Fibroblast of skin of right quadriceps (primary cell): ENCODE measurements around the gene TPSG1.
"Not testable (repeated sequence)": the region's sequence is repeated elsewhere in the genome, so short reads cannot be mapped to it uniquely, and the experiment has no call there.

Experiments
- DNase-seq: peaks from one replicate; pipeline ENCODE4 v3.0.0-alpha.2; 2013

The TPSG1 gene

DNA sequence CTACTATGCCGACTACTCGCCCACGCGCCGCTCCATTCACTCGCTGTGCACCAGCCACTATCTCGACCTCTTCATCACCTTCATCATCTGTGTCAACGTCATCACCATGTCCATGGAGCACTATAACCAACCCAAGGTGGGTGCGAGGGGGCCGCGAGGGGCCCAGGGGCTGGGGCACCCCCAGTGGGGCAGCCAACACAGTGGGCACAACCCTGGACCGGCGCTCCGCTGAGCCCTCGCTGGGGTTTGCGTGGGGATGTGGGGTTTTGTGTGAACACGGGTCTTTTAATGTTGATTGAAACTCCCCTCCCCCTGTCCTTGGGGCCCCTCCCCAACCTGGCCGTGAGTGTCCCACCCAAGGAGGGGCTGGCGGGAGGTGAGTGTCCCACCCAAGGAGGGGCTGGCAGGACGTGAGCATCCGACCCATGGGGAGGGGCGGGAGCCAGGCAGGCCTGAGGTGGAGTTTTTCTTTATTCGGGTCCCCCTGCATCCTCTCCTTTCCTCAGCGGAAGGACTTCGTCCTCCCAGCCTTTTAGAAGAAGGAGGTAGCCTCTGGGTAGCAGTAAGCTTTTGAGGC lies 11.2 kb downstream of the TPSG1 start:
- no peak for DNase-seq

DNA sequence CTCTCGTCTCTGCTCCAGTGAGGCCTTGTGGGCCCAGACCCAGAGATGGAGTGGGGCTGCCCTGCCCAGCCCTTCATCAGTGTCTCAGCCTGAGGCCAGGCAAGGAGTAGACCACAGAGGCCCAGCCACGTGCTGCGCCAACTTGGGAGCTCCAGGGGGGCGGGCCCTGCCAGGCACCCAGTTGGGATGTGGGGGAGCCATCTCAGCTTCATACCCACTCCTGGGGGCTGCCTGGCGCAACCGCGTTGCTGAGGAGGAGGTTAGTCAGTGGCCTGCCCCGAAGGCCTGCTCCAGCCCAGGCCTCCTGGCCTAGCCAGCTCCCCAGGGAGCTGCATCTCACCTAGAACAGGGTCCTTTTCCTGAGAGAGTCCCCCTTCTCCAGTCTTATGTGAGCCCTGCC lies 11.8 kb downstream of the TPSG1 start:
- DNase-seq, result no peak

DNA sequence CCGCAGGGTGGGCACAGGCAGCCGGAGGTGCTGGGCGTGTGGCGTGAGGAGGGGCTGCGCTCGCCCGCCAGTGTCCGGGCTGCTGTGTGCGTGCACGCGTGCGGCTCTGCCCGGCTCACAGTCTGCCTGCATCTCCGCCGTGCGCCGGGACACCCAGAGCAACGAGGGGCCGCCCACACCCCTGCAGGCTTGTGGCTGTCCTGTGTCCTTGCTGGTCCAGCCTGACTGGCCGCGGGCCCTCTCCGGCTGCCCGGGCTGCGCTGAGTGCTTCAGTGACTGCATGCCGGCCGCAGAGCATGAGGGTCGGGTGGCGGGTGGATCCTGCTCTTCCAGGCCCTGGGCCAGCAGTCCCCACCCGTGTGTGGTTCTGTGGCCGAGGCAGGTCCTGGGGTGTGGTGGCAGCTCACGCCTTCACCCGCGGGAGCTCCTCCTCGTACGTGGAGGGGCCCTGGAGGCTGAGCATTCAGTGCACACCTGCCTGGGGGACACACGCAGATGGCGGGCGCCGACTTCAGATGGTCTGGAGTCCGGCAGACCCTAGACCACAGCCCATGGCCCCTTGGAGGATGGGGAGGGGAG lies 12.4 kb downstream of the TPSG1 start:
- DNase-seq, result no peak

DNA sequence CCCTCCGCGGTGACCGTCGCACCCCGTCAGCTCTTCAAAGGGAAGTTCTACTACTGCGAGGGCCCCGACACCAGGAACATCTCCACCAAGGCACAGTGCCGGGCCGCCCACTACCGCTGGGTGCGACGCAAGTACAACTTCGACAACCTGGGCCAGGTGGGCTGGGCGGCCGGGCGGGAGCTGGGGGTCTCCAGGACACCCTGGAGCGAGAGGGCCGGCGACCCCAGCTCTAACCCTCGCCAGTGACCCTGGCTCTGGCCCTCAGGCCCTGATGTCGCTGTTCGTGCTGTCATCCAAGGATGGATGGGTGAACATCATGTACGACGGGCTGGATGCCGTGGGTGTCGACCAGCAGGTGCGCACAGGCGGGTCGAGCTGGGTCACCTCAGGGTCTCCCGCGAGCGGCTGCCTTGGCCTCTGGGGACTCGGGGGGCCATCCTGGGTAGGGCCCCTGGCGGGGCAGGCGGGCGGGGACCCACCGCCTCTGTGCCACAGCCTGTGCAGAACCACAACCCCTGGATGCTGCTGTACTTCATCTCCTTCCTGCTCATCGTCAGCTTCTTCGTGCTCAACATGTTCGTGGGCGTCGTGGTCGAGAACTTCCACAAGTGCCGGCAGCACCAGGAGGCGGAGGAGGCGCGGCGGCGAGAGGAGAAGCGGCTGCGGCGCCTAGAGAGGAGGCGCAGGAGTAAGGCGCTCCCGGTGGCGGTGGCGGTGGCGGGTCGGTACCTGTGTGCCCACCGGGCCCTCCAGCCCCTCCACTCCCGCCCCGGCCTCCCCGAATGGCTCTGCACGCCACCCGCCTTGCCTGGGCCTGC lies 13.4 kb downstream of the TPSG1 start:
- no peak for DNase-seq

DNA sequence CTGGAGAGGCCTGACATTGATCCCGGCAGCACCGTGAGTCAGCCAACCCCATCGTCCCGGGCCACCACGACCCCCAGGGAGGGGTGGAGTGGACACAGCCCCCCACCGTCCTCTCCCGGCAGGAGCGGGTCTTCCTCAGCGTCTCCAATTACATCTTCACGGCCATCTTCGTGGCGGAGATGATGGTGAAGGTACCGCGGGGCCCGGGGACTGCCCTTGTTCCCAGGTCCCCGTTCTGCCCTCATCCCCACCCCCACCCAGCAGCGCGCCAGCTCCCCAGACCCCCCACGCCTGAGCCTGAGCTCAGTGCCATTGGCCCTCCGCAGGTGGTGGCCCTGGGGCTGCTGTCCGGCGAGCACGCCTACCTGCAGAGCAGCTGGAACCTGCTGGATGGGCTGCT lies 14.6 kb downstream of the TPSG1 start:
- DNase-seq, result no peak

DNA sequence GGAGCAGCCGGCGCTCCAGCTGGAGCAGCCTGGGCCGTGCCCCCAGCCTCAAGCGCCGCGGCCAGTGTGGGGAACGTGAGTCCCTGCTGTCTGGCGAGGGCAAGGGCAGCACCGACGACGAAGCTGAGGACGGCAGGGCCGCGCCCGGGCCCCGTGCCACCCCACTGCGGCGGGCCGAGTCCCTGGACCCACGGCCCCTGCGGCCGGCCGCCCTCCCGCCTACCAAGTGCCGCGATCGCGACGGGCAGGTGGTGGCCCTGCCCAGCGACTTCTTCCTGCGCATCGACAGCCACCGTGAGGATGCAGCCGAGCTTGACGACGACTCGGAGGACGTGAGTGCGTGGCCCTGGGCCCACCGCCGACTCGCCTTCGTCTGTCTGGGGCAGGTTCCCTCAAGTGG lies 16.0 kb downstream of the TPSG1 start:
- no peak for DNase-seq

DNA sequence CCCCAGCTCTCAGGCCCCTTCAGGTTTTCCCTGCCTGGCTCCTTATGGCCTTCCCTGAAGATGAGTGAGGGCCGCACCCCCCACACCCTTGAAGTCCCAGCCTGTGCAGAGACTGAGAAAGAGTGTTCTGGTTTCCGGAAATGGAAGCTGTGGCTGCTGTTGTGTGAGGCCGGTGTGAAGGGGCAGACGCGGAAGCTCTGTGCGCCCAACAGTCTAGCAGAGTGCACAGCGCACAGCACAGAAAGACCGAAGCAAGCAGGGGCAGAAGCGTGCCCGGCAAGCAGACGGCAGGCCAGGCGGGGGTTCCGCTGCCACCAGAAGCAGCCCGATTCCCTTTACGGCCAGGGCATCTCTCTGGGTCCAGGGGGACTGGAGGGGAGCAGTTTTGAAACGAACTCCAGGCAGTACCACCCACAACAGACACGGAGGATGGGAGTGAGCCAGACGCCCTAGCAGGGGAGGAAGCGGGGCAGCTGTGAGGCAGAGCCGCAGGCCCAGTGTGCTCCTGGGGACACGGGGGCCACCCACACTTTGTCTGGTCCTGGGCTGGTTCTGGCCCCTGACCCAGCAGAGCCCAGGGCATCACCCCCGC lies 16.7 kb downstream of the TPSG1 start:
- no peak for DNase-seq

DNA sequence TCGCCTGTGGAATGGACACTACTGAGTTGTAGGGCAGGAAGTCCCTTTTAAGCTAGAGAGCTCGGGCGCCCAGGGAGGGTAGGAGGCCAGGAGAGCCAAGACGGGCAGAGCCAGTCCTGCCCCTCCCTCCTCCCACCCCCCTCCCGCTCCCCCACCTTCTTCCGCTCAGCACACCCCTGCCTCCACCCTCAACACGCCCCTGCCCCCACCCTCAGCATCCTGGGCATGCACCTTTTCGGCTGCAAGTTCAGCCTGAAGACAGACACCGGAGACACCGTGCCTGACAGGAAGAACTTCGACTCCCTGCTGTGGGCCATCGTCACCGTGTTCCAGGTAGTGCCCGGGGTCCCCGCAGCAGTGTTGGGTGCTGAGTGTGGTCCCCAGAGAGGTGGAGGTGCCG lies 18.3 kb downstream of the TPSG1 start:
- no peak for DNase-seq

DNA sequence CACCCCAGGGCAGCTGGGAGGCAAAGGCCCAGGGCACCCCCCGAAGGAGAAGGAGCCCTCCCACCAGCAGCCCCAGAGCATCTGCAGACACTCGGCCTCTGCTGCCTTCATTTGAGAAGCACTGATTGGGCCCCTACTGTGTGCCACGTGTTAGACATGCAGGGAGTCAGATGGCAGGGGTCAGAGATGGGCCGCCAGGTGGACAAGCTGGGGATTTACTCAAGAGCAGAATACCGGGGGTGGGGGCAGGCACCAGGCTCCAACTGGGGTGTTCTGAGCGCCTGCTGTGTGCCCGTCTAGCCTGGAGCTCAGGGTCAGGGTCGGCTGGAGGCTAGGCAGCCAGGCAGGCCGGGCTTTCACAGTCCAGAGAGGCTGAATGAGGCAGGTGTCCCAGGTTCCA lies 18.7 kb downstream of the TPSG1 start:
- no peak for DNase-seq

DNA sequence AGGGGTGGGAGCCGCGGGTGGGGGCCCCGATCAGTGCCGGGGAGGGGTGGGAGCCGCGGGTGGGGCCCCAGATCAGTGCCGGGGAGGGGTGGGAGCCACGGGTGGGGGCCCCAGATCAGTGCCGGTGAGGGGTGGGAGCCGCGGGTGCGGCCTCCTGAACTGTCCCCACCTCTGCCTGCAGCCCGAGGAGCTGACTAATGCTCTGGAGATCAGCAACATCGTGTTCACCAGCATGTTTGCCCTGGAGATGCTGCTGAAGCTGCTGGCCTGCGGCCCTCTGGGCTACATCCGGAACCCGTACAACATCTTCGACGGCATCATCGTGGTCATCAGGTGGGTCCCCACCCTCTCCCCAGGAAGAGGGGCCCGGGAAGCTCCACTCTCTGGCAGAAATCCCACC lies 20.1 kb downstream of the TPSG1 start:
- no peak for DNase-seq

DNA sequence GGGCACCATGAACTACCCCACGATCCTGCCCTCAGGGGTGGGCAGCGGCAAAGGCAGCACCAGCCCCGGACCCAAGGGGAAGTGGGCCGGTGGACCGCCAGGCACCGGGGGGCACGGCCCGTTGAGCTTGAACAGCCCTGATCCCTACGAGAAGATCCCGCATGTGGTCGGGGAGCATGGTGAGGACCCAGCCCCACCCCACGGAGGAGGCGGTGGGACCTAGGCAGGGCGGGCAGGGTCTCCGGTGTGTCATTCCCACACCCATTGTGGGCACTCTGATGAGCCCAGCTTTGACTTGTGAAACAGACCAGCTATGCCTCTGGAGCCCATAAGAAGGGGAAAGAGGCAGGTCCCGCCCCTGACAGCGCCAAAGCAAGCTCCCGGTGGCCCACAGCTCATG lies 22.8 kb downstream of the TPSG1 start:
- DNase-seq, result no peak

DNA sequence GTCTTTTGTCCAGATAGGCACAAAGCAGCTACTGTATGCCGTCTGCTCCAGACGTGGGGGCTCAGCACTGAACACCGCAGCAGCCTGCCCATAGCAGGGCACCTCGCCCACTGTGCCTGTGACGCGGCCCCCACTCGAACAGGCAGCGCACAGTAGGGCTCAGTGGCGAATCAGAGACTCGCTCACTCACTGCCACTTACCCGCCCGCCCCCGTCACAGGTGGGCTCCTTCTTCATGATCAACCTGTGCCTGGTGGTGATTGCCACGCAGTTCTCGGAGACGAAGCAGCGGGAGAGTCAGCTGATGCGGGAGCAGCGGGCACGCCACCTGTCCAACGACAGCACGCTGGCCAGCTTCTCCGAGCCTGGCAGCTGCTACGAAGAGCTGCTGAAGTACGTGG lies 23.6 kb downstream of the TPSG1 start:
- DNase-seq, result no peak

DNA sequence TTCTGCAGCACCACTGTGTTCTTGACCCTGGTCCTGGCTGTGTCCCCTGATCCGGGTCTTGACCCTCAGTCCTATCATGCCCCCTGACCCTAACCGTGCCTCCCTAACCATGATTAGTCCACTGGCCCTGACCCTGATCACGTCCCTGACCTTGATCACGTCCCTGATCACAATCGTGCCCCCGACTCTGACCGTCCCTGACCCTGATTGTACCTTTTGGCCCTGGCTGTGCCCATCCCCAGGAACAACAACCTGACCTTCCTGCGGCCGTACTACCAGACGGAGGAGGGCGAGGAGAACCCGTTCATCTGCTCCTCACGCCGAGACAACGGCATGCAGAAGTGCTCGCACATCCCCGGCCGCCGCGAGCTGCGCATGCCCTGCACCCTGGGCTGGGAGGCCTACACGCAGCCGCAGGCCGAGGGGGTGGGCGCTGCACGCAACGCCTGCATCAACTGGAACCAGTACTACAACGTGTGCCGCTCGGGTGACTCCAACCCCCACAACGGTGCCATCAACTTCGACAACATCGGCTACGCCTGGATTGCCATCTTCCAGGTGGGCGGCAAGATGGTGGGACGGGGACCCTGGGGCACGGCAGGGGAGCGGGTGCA lies 24.9 kb downstream of the TPSG1 start:
- DNase-seq, result no peak

DNA sequence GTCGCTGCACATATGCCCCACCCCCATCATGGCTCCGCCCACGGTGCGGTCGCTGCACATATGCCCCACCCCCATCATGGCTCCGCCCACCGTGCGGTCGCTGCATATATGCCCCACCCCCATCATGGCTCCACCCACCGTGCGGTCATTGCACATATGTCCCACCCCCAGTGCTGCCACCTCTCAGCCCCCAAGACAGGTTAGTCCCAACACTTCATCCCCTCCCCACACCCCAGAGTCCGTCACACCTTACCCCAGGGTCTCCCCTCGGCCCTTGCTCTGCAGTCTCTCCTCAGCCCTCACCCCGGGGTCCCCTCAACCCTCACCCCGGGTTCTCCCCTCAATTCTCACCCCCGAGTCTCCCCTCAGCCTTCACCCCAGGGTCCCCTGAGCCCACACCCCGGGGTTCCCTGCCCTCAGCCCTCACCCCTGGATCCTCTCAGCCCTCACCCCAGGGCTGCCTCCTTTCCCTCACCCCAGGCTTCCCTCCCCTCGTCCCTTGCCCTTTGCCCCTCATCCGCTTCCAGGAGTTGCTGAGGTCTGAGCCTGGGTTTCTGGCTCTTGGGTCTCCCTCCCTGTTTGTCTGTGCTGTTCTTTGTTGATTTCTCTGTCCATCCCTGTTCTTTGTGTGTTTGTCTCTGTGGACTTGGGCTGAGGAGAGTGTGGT lies 25.6 kb downstream of the TPSG1 start:
- no peak for DNase-seq

DNA sequence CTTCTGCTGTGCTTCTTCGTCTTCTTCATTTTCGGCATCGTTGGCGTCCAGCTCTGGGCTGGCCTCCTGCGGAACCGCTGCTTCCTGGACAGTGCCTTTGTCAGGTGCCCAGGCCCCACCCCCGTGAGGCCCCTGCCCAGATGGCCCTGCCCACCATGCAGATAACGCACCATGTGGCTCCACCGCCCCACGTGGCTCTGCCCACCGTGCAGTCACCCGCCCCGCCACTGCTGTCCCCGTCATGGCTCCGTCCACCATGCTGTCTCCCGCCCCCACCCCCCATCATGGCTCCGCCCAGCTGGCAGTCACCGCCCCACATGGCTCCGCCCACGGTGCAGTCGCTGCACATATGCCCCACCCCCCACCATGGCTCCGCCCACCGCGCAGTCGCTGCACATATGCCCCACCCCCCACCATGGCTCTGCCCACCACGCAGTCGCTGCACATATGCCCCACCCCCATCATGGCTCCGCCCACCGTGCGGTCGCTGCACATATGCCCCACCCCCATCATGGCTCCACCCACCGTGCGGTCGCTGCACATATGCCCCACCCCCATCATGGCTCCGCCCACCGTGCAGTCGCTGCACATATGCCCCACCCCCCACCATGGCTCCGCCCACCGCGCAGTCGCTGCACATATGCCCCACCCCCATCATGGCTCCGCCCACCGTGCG lies 26.3 kb downstream of the TPSG1 start:
- DNase-seq, result not testable (repeated sequence)

DNA sequence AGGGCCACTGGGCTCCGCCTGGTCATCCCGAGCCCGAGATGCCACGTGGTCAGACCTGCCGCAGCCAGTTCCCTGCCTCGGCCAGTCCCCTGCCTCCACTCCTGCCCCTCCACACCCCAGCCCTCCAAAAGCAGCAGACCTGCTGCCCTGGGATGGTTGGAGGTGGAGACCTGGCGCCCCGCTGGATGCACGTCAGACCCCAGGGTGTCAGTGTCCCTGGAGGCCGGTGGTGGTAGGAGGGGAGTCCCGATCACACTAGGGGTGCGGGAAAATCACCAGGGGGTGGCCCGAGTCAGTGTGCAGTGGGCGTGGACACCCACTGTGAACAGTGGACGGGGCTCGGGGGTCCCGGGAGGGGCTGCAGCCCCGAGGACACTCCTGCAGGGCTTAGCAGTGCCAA lies 26.9 kb downstream of the TPSG1 start:
- no peak for DNase-seq

DNA sequence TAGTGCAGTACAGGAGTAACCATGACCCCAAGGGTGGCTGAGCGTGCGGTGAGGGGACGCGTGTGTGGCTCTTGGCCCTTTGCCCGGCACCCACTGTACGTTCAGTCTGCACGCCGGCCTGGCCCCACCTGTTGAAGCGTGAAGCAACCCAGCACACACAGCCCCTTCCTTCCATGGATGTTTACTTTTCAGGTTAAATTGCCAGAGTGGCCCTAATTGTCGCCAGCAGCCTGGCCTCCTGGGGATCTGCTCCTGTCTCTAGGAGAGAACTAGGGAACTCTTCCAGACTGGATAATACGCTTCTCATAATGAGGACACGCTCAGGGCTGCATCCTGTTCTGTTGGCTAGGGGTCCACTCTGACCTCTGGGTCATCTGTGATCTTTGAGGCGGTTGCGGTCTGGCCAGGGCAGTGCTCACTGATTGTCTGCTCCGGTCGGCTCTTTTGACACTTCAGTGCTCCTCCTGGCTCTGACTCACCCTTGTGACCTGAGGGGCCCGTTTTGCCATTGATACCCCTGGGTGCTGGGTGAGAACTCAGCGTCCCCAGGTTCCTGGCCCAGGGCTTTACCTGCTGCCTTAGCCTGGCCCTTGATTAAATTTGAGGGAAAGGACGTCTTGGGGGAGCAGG lies 27.7 kb downstream of the TPSG1 start:
- DNase-seq, result no peak

DNA sequence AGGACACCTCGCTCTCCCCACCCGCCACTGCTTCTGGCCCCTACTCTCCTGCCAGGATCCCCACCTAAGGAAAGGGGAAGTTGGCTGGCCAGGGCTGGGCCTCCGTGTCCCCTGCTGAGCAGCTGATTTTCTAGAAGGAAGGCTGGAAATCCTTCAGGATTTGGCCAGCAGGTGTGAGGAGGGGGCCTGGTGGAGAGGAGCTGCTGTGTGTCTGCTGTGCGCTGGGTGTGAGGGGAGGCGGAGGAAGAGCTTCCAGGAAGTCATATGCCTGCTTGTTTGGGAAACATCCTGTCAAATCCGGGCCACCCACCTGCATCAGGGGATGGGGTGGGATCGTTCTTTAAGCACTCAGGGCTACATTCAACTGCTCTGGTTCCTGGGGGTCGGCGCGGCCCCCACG lies 28.6 kb downstream of the TPSG1 start:
- no peak for DNase-seq

DNA sequence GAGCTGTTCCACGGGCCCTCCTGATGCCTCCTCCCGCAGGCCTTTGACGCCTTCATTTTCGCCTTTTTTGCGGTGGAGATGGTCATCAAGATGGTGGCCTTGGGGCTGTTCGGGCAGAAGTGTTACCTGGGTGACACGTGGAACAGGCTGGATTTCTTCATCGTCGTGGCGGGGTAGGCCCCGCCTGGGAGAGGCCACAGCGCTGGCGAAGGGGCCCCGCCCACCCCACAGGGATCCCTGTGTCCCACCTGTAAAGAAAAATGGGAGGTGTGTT lies 29.7 kb downstream of the TPSG1 start:
- no peak for DNase-seq

DNA sequence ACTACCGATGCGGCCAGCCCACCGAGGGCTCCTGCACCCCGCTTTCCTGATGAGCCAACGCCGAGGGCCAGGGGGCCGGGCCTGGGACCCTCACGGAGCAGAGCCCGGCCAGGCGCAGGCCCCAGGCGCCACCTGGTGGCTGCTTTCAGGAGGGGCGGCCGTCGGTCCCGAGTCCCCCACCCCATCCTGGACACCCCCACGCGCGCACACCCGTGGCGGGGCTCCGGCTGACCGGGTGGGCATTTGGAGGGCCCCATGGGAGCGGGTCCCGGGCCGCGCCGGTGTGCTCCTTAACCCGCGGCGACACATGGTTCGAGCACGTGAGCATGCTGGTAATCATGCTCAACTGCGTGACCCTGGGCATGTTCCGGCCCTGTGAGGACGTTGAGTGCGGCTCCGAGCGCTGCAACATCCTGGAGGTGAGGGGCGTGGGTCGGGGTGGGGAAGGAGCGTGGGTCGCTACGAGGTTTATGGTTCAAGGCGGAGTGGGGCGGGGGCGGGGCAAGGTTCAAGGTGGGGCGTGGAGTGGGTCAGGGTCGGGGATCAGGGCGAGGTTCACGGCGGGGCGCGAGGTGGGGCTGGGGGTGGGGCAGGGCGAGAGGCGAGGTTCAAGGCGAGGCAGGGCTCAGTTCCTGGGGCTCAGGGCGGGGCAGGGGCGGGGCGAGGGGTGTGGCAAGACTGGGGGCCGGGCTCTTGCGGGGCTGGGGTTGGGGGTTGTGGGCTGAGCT lies 30.2 kb downstream of the TPSG1 start:
- DNase-seq, result no peak

DNA sequence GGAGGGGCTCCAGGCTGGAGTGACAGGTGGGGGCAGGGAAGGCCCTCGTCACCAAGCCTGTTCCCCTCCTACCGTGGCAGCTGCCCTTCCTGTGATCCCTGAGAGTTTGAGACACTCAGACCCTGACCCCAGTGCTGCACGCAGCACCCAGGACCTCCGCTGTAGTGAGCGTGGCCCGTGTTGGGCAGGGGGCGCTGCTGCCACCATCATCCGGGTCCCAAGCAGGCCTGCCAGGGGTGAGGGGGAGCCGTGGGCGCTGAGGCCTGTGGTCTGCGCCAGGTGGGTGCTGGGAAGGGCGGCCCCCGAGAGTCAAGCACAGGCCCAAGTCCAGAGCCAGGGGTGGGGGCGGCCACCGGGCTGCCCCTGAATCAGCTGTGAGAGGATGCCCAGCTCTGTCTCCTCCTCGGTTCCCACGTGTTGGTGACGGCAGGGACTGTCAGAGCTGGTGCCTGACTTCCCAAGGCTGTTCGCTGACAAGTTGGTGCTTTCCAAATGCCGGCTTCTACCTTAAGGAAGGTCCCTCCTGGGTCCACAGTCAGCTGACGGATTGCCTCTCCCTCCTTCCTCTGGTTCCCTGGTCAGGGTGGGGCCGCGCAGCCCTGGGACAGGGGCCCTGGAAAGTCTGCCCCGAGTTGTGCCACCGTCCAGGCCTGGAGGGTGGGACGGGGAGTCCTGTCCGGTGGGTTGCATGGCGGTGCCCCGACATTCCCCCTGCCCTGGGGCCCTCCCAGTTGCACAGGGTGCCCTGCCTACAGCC lies 31.1 kb downstream of the TPSG1 start:
- DNase-seq, result no peak
